ENCODE data around the gene TM2D1. TPM values are rescaled to one million over a fixed set of nuclear protein-coding genes. Genes with fewer than 3 reads are reported as not detected.

The TM2D1 gene
- total RNA-seq, 4 donors from 2014 or later: 46.7 to 70.7 (median 60.6) TPM

DNA sequence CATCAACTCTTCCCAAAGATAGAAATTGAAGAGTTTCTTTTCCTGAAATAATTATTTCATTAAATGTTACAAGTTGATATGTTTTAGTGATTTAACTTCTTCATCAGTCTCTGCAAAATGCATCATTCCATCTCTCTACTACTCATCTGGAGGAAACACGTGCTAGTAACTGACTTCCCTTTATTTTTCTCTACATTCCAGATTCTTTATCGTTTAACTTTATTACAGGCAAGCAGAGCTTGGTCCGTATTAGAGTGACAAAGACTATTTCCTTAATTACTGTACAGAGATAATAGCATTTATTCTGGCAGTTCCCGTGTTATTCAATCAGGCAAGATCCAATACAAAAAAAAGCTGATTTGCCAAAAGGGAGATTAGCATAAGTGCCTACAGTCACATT, 88.6 kb downstream of the TM2D1 start:
- TF ChIP-seq, protein P1, sequence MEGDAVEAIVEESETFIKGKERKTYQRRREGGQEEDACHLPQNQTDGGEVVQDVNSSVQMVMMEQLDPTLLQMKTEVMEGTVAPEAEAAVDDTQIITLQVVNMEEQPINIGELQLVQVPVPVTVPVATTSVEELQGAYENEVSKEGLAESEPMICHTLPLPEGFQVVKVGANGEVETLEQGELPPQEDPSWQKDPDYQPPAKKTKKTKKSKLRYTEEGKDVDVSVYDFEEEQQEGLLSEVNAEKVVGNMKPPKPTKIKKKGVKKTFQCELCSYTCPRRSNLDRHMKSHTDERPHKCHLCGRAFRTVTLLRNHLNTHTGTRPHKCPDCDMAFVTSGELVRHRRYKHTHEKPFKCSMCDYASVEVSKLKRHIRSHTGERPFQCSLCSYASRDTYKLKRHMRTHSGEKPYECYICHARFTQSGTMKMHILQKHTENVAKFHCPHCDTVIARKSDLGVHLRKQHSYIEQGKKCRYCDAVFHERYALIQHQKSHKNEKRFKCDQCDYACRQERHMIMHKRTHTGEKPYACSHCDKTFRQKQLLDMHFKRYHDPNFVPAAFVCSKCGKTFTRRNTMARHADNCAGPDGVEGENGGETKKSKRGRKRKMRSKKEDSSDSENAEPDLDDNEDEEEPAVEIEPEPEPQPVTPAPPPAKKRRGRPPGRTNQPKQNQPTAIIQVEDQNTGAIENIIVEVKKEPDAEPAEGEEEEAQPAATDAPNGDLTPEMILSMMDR (IDR thresholded peaks at IDR 0.05; ENCODE audit: low read depth): no peak

- TF ChIP-seq, protein P1 (IDR thresholded peaks at IDR 0.05; ENCODE audit: low read depth): no peak
Measured at GRCh38 chr1:61635557-61635956, 89.4 kb downstream of the TM2D1 start.

DNA sequence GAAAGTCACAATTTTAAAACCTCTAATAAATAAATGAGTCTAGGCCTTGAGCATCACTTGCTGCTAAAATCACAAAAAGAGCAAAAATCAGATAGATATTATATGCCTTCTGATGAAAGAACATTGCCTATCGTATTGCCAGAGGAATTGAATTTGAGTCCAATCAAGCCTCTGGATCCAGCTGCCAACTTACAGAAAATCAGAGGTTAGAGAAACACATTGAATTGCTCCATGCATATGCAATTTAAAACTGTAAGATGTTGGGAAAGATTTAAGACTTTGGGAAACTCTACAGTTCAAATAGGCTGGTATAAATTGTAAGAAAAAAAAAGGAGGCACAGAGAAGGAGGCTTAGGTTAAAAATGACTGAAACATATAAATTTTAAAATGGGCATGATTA, 93.5 kb downstream of the TM2D1 start:
- TF ChIP-seq, protein P1 (IDR thresholded peaks at IDR 0.05; ENCODE audit: low read depth): no peak

Other genes starting within 250 kb of the TM2D1 start
- gene PATJ, start 17.3 kb upstream of the TM2D1 start, total RNA-seq: 10 to 100 TPM; 12.2 to 21.6 (median 19.1) TPM

All from subcutaneous adipose tissue (tissue), 4 donors.